NT2/D1 (cell line): ENCODE measurements around the gene DSCAML1.

Experiments
- DNase-seq: peaks from one replicate; pipeline ENCODE4 v3.0.0-alpha.2; 2011; ENCODE audit warnings: low read depth, low spot score
- H3K27me3 ChIP-seq: 2 replicates; pipeline ENCODE4 v1.6.0; 2011; ENCODE audit warnings: mild to moderate bottlenecking; ENCODE audit not compliant: insufficient read length, insufficient read depth
- H3K36me3 ChIP-seq: 2 replicates; pipeline ENCODE4 v1.6.1; 2011; ENCODE audit warnings: mild to moderate bottlenecking, low read length, mixed read lengths; ENCODE audit not compliant: insufficient read depth, insufficient read length
- H3K4me1 ChIP-seq: 2 replicates; pipeline ENCODE4 v1.5.1; 2011; ENCODE audit not compliant: insufficient read depth, insufficient read length
- H3K4me3 ChIP-seq: 2 replicates; pipeline ENCODE4 v1.5.1; 2011; ENCODE audit warnings: low read depth; ENCODE audit not compliant: insufficient read length
- H3K9ac ChIP-seq: 2 replicates; pipeline ENCODE4 v1.6.0; 2011; ENCODE audit warnings: low read depth; ENCODE audit not compliant: insufficient read length
- H3K9me3 ChIP-seq: 2 replicates; pipeline ENCODE4 v1.5.1; 2011; ENCODE audit warnings: mild to moderate bottlenecking, low read length; ENCODE audit not compliant: insufficient read depth
- SUZ12 ChIP-seq: IDR thresholded peaks from 2 replicates; pipeline ENCODE4 v1.6.1; 2011; ENCODE audit not compliant: insufficient read length, insufficient read depth; ENCODE audit errors: extremely low read depth
- YY1 ChIP-seq: IDR thresholded peaks from 2 replicates; pipeline ENCODE4 v1.6.1; 2011; ENCODE audit not compliant: insufficient read length, insufficient read depth
- ZNF274 ChIP-seq: IDR thresholded peaks from 2 replicates; pipeline ENCODE4 v1.6.1; 2011; ENCODE audit warnings: mild to moderate bottlenecking, low read depth, low read length

Gene DSCAML1

DNA sequence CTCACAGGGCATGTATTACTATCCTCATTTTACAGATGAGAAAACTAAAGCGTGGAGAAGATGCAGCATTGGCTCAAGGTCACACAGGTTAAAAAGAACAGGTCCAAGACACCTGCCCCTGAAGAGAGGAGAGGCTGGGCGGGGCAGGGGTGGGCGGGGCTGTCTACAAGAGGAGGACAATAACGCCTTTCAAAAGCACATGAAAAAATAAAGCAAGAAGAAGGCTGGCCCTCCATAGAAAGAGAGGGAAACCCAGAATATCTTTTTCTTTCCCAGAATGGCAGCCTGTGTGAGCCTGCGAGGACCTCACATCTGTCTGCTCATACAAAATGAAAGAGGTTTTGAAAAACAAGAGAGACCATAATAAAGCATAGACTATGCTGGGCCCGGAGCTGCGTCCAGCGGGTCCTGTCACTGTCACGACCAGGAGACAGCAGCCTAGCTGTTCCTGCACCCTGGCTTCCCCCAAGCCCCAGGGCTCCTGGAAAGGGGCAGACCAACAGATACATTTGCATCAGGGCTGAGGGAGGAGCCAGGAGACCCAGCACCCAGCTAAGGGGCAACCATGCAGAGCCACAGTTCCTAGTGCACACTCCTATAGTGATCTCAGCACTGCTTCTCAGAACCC, 61.6 kb downstream of the DSCAML1 start:
- Histone ChIP-seq H3K9me3 (no peaks in the 10 kb centered on the region), H3K4me1 (peaks cover 2% of the 10 kb centered on the region), H3K27me3 (no peaks in the 10 kb centered on the region), H3K4me3 (no peak overlapping the region), H3K36me3 (no peaks in the 10 kb centered on the region), H3K9ac (no peak overlapping the region)
- no peak for TF ChIP-seq ZNF274
- TF ChIP-seq YY1 = no peak
- no peak for TF ChIP-seq SUZ12
- DNase-seq = no peak

- H3K36me3 ChIP-seq = no peaks in the 10 kb centered on the region
- H3K27me3 ChIP-seq = no peaks in the 10 kb centered on the region
- no peak overlapping the region for H3K9ac ChIP-seq
- no peaks in the 10 kb centered on the region for H3K9me3 ChIP-seq
- no peak for TF ChIP-seq YY1
- no peak for TF ChIP-seq ZNF274
- no peak for TF ChIP-seq SUZ12
- peaks cover 2% of the 10 kb centered on the region for H3K4me1 ChIP-seq
- no peak for DNase-seq
- no peak overlapping the region for H3K4me3 ChIP-seq
Observed at GRCh38 chr11:117734601-117735024, 62.4 kb downstream of the DSCAML1 start.

GRCh38 chr11:117733316-117733715, 63.7 kb downstream of the DSCAML1 start:
- no peak overlapping the region for H3K9ac ChIP-seq
- no peaks in the 10 kb centered on the region for H3K9me3 ChIP-seq
- TF ChIP-seq SUZ12 (no peak), ZNF274 (no peak), YY1 (no peak)
- no peaks in the 10 kb centered on the region for H3K36me3 ChIP-seq
- no peak overlapping the region for H3K4me3 ChIP-seq
- H3K4me1 ChIP-seq = peaks cover 2% of the 10 kb centered on the region
- H3K27me3 ChIP-seq = no peaks in the 10 kb centered on the region
- no peak for DNase-seq

DNA sequence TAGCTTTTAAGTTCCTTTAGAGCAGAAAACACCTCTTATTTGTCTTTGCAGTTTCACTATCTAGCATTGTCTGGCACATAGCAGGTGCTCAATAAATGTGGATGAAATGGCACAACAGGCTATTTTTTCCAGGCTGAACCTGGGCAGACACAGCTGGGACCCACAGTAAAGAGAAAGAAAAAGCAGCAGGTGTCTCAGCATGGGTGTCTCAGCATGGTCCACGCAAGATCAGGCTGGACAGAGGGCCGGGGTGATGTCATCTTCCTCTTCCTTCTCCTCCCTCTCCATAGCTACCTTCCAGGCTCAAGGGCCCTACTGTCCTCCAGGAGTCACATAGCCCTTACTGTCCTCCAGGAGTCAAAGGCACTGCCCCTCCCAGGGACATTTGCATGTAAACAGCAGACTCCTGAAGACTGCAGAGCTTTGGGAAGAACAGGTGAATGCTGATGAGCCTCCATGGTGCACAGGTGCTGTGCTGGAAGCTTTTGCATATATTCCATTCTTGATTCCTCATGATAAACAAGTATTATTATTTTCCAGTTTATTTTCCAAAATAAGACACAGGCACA, 65.2 kb downstream of the DSCAML1 start:
- DNase-seq = no peak
- Histone ChIP-seq H3K4me3 (no peak overlapping the region), H3K9ac (no peak overlapping the region), H3K9me3 (no peaks in the 10 kb centered on the region), H3K27me3 (no peaks in the 10 kb centered on the region), H3K36me3 (no peaks in the 10 kb centered on the region), H3K4me1 (peaks cover 2% of the 10 kb centered on the region)
- no peak for TF ChIP-seq ZNF274
- TF ChIP-seq SUZ12 = no peak
- no peak for TF ChIP-seq YY1

- no peaks in the 10 kb centered on the region for H3K27me3 ChIP-seq
- H3K4me3 ChIP-seq = no peak overlapping the region
- H3K36me3 ChIP-seq = no peaks in the 10 kb centered on the region
- H3K9me3 ChIP-seq = no peaks in the 10 kb centered on the region
- no peak for DNase-seq
- H3K4me1 ChIP-seq = peaks cover 2% of the 10 kb centered on the region
- TF ChIP-seq SUZ12 (no peak), YY1 (no peak), ZNF274 (no peak)
- H3K9ac ChIP-seq = no peak overlapping the region
Observed at GRCh38 chr11:117730208-117730800, 66.7 kb downstream of the DSCAML1 start.

DNA sequence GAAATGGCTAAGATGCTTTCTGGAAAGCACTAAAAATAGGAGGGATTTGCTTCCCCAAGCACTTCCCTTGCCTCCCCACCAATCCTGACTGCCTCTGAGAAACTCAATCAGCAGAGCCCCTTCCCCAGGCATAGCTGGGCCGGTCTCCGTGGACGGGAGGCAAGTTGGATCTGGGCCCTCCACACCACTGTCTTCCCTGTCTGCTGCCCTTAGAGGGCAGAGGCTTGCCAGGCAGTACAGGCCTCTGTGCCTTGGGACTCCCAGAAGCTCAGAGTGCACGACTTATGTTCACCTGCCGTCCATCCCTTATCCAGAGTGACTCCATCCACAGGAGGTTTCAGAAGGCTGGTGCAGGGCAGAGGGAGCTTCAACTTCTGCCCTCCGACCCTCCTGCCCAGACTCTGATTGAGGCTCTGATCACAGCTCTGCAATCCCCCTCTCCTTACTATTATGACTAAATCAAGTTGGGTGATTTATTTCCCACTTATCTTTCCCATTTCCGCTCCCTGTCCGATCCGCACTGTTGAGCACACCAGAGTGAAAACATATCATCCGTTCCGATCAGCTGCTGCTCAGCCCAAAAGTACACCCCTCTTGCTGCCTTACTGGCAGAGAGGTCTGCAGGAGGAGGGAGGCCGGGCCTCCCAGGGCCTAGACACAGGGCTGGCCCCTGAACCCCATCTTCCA, 71.8 kb downstream of the DSCAML1 start:
- TF ChIP-seq SUZ12 = no peak
- no peak for TF ChIP-seq ZNF274
- TF ChIP-seq YY1 = no peak
- no peaks in the 10 kb centered on the region for H3K36me3 ChIP-seq
- no peaks in the 10 kb centered on the region for H3K27me3 ChIP-seq
- H3K4me3 ChIP-seq = no peak overlapping the region
- H3K9ac ChIP-seq = no peak overlapping the region
- no peak for DNase-seq
- H3K4me1 ChIP-seq = peaks cover 6% of the 10 kb centered on the region
- H3K9me3 ChIP-seq = no peaks in the 10 kb centered on the region

DNA sequence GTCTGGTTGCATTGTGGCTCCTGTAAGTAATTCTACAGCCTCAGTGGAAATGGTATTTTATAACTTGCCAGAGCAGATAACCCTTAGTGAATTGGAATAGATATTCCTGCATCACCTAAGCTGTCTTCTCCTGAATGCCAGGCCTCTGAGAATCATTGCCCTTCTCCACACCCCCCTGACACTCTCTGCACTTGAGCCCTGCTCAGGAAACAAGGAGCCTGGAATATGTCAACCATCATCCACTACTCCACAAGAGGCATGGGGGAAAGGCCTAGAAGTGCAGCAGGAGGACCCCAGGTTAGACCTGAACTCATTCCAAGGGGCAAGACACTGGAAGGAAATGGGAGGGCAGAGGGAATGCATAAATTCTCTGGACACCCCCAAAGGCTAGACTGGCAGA, 72.4 kb downstream of the DSCAML1 start:
- H3K4me1 ChIP-seq = peaks cover 7% of the 10 kb centered on the region
- H3K9me3 ChIP-seq = no peaks in the 10 kb centered on the region
- no peak for TF ChIP-seq ZNF274
- TF ChIP-seq YY1 = no peak
- TF ChIP-seq SUZ12 = no peak
- DNase-seq = no peak
- H3K9ac ChIP-seq = no peak overlapping the region
- H3K36me3 ChIP-seq = no peaks in the 10 kb centered on the region
- H3K4me3 ChIP-seq = no peak overlapping the region
- no peaks in the 10 kb centered on the region for H3K27me3 ChIP-seq
